Fibroblast of lung (primary cell): Measurements from ENCODE around the gene TEX13C.

Experiments
- CTCF ChIP-seq, 2 donors: IDR thresholded peaks in 1 of 2; conservative IDR thresholded peaks in 1 of 2; 1 replicate in 1 of 2; 2 replicates in 1 of 2; pipeline ENCODE4 v1.5.1; 2011 to 2012; ENCODE audit warnings: low read length in 2 of 2, control low read depth in 1 of 2, inconsistent platforms in 1 of 2, low read depth in 1 of 2, mild to moderate bottlenecking in 1 of 2
- EZH2 ChIP-seq: IDR thresholded peaks from 2 replicates; pipeline ENCODE4 v1.5.1; 2012; ENCODE audit warnings: low read length, control low read depth, mild to moderate bottlenecking; ENCODE audit errors: missing control alignments

DNA sequence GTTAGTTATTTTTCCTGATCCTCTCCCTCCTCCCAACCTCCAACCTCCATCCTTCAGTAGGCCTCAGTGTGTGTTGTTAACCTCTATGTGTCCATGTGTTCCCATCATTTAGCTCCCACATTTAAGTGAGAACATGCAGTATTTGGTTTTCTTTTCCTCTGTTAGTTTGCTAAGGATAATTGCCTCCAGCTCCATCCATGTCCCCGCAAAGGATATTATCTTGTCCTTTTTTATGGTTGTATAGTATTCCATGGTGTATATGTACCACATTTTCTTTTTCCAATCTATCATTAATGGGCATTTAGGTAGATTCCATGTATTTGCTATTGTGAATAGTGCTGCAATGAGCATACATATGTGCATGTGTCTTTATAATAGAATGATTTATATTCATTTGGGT lies 54.5 kb downstream of the TEX13C start:
- TF ChIP-seq CTCF (conservative IDR thresholded peaks at IDR 0.05 in 1 of 2, IDR thresholded peaks at IDR 0.05 in 1 of 2; ENCODE audit: low read depth in 1 of 2, low read length in 2 of 2) (no peak), EZH2 (no peak)
